ENCODE results near the gene PDSS2.

DNA sequence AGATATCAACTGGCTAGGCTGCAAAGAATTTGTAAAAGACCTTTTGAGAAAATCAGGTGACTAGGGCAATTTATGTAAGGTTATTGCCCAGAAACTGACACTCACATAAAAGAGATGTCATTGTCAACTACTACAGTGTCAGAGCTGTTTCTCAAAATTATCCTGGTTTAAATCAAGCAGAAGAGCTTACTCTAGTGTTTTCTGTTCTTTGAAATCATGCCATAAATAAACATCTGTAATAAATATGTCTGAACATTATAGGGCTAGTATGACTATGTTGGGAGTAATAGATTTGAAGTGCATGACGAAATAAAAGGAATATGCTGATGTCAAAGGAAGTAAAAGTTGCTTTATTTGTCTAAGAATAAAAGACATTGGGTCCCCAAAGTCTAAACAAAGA, 11.0 kb upstream of the PDSS2 start:
- TF ChIP-seq CTCF (IDR thresholded peaks at IDR 0.05; ENCODE audit: borderline replicate concordance, extremely low read depth, low read length, poor library complexity, severe bottlenecking) (no peak), EZH2 (IDR thresholded peaks at IDR 0.05; ENCODE audit: borderline replicate concordance, low read depth, low read length, severe bottlenecking) (no peak)
